Peyer's patch (tissue), 4 donors: ENCODE measurements around the gene OLIG3.

Source experiments
- CTCF ChIP-seq, 6 experiments: fragments of 450-650 bp in 4 of 6; fragments of 200-600 bp in 2 of 6; sonication (generic) in 1 of 6; IDR thresholded peaks; one replicate each; pipeline ENCODE4 v1.5.1; 2017 to 2019; ENCODE audit warnings: antibody characterized with exemption in 6 of 6, mild to moderate bottlenecking in 3 of 6, moderate library complexity in 1 of 6
- POLR2A ChIP-seq, 2 donors: fragments of 450-650 bp; IDR thresholded peaks; one replicate each; pipeline ENCODE4 v1.5.1; 2017; ENCODE audit warnings: antibody characterized with exemption in 2 of 2, mild to moderate bottlenecking in 2 of 2, moderate library complexity in 2 of 2

- TF ChIP-seq CTCF (IDR thresholded peaks at IDR 0.05) (no peak), POLR2A (IDR thresholded peaks at IDR 0.05) (no peak)
Observed at GRCh38 chr6:137480431-137480830, 13.8 kb downstream of the OLIG3 start.
